ENCODE data around the gene IER3. TPM values are rescaled to one million over a fixed set of nuclear protein-coding genes. Genes with fewer than 3 reads are reported as not detected.

IER3 gene
- total RNA-seq, 2 donors from 2014 or later = 55.6 to 617 TPM

GRCh38 chr6:30747902-30748769, 3.8 kb upstream of the IER3 start:
- H3K27ac Mint-ChIP-seq = peak overlapping the region; percentile 23
- ATAC-seq (replicated peaks) = no peak

GRCh38 chr6:30747300-30747687, 2.9 kb upstream of the IER3 start:
- Mint-ChIP-seq H3K4me1 (peaks cover 31% of the 10 kb centered on the region), H3K27me3 (no peaks in the 10 kb centered on the region), H3K27ac (peak overlapping the region; percentile 23), H3K36me3 (ENCODE audit: low read depth) (peaks cover 30% of the 10 kb centered on the region), H3K4me3 (no peak overlapping the region), H3K9me3 (no peaks in the 10 kb centered on the region)
- no peak for ATAC-seq (replicated peaks)

More at GRCh38 chr6:30747902-30748769, 3.8 kb upstream of the IER3 start:
- Mint-ChIP-seq H3K4me3 (no peak overlapping the region), H3K4me1 (peaks cover 35% of the 10 kb centered on the region), H3K27me3 (no peaks in the 10 kb centered on the region), H3K9me3 (no peaks in the 10 kb centered on the region), H3K36me3 (ENCODE audit: low read depth) (peaks cover 21% of the 10 kb centered on the region)

- H3K4me3 Mint-ChIP-seq = peak overlapping the region; percentile 86
- peak; percentile 3 for ATAC-seq (replicated peaks)
- peak overlapping the region; percentile 95 for H3K27ac Mint-ChIP-seq
- H3K27me3 Mint-ChIP-seq = no peaks in the 10 kb centered on the region
- no peaks in the 10 kb centered on the region for H3K9me3 Mint-ChIP-seq
- peaks cover 41% of the 10 kb centered on the region for H3K4me1 Mint-ChIP-seq
- H3K36me3 Mint-ChIP-seq (ENCODE audit: low read depth) = peaks cover 69% of the 10 kb centered on the region
These were observed 971 bp downstream of the IER3 start for GRCh38 chr6:30743099-30744053.

GRCh38 chr6:30742316-30743098, 1.8 kb downstream of the IER3 start, which contains the start of gene FLOT1:
Gene FLOT1 (minus strand): TSS chr6:30742687. CDS start chr6:30742189, 498 bp downstream.
- peak; percentile 77 for ATAC-seq (replicated peaks)
- Mint-ChIP-seq H3K36me3 (ENCODE audit: low read depth) (peaks cover 75% of the 10 kb centered on the region), H3K4me3 (peak within 1 kb of the TSS; percentile 86), H3K4me1 (peaks cover 40% of the 10 kb centered on the region), H3K27ac (peak within 1 kb of the TSS; percentile 95), H3K27me3 (no peaks in the 10 kb centered on the region), H3K9me3 (no peaks in the 10 kb centered on the region)

- H3K36me3 Mint-ChIP-seq (ENCODE audit: low read depth) = peaks cover 82% of the 10 kb centered on the region
- H3K9me3 Mint-ChIP-seq = peaks cover 1% of the 10 kb centered on the region
- peaks cover 43% of the 10 kb centered on the region for H3K4me1 Mint-ChIP-seq
- peak overlapping the region; percentile 95 for H3K27ac Mint-ChIP-seq
- H3K4me3 Mint-ChIP-seq = peak overlapping the region; percentile 86
- ATAC-seq (replicated peaks) = no peak
- no peaks in the 10 kb centered on the region for H3K27me3 Mint-ChIP-seq
These were observed 2.5 kb downstream of the IER3 start for GRCh38 chr6:30741789-30742315.

- Mint-ChIP-seq H3K4me1 (peaks cover 47% of the 10 kb centered on the region), H3K27me3 (no peaks in the 10 kb centered on the region), H3K36me3 (ENCODE audit: low read depth) (peaks cover 88% of the 10 kb centered on the region), H3K9me3 (peaks cover 3% of the 10 kb centered on the region), H3K4me3 (peak overlapping the region; percentile 86), H3K27ac (peak overlapping the region; percentile 95)
- ATAC-seq (replicated peaks) = no peak
These were observed 3.1 kb downstream of the IER3 start for GRCh38 chr6:30741063-30741779.

- Mint-ChIP-seq H3K9me3 (peaks cover 3% of the 10 kb centered on the region), H3K4me1 (peaks cover 51% of the 10 kb centered on the region), H3K4me3 (peak overlapping the region; percentile 86), H3K36me3 (ENCODE audit: low read depth) (peaks cover 95% of the 10 kb centered on the region), H3K27ac (peak overlapping the region; percentile 95), H3K27me3 (no peaks in the 10 kb centered on the region)
- no peak for ATAC-seq (replicated peaks)
These were observed 3.8 kb downstream of the IER3 start for GRCh38 chr6:30740540-30740870.

- no peaks in the 10 kb centered on the region for H3K27me3 Mint-ChIP-seq
- H3K27ac Mint-ChIP-seq = no peak overlapping the region
- no peak for ATAC-seq (replicated peaks)
- H3K36me3 Mint-ChIP-seq (ENCODE audit: low read depth) = peaks cover 97% of the 10 kb centered on the region
- H3K4me1 Mint-ChIP-seq = peaks cover 52% of the 10 kb centered on the region
- H3K4me3 Mint-ChIP-seq = peak overlapping the region; percentile 86
- H3K9me3 Mint-ChIP-seq = peaks cover 3% of the 10 kb centered on the region
These were observed 5.8 kb downstream of the IER3 start for GRCh38 chr6:30738532-30738931.

GRCh38 chr6:30735668-30736314, 8.6 kb downstream of the IER3 start:
- peak overlapping the region; percentile 96 for H3K27ac Mint-ChIP-seq
- peaks cover 3% of the 10 kb centered on the region for H3K9me3 Mint-ChIP-seq
- H3K4me1 Mint-ChIP-seq = peaks cover 50% of the 10 kb centered on the region
- peak; percentile 54 for ATAC-seq (replicated peaks)
- H3K4me3 Mint-ChIP-seq = peak overlapping the region; percentile 86
- peaks cover 96% of the 10 kb centered on the region for H3K36me3 Mint-ChIP-seq (ENCODE audit: low read depth)
- H3K27me3 Mint-ChIP-seq = no peaks in the 10 kb centered on the region

GRCh38 chr6:30732237-30732943, 12.0 kb downstream of the IER3 start:
- peaks cover 40% of the 10 kb centered on the region for H3K4me1 Mint-ChIP-seq
- H3K27ac Mint-ChIP-seq = no peak overlapping the region
- H3K27me3 Mint-ChIP-seq = no peaks in the 10 kb centered on the region
- no peak for ATAC-seq (replicated peaks)
- H3K4me3 Mint-ChIP-seq = peak overlapping the region; percentile 26
- H3K9me3 Mint-ChIP-seq = peaks cover 3% of the 10 kb centered on the region
- H3K36me3 Mint-ChIP-seq (ENCODE audit: low read depth) = peaks cover 98% of the 10 kb centered on the region

- Mint-ChIP-seq H3K27me3 (no peaks in the 10 kb centered on the region), H3K4me1 (peaks cover 26% of the 10 kb centered on the region), H3K36me3 (ENCODE audit: low read depth) (peaks cover 98% of the 10 kb centered on the region), H3K27ac (peak overlapping the region; percentile 5), H3K9me3 (no peaks in the 10 kb centered on the region), H3K4me3 (peak overlapping the region; percentile 60)
- peak; percentile 65 for ATAC-seq (replicated peaks)
These were observed 13.5 kb downstream of the IER3 start for GRCh38 chr6:30730601-30731435.
